Umbilical cord (tissue), 1 donor: ENCODE measurements around the gene UBE2L6. TPM values are rescaled to one million over a fixed set of nuclear protein-coding genes. Genes with fewer than 3 reads are reported as not detected.

Source experiments
- total RNA-seq: library from RNA; depleted of rRNA; stranded (reverse); fragments of >200 nt; gene quantifications from one replicate; pipeline ENCODE4 v1.2.3, GENCODE V29; 2014; ENCODE audit warnings: low replicate concordance; ENCODE audit not compliant: insufficient read depth

The UBE2L6 gene
- total RNA-seq, 1 donor from 2014 or later = 26.5 TPM

Other genes starting within 250 kb of the UBE2L6 start
- 86.4 TPM for gene TNKS1BP1, start 242.7 kb downstream of the UBE2L6 start, total RNA-seq
- 54.7 TPM for gene SSRP1, start 231.8 kb downstream of the UBE2L6 start, total RNA-seq
- gene P2RX3, start 229.3 kb downstream of the UBE2L6 start, total RNA-seq = not detected
- 5.5 TPM for gene PRG3, start 186.5 kb downstream of the UBE2L6 start, total RNA-seq
- gene PRG2, start 177.0 kb downstream of the UBE2L6 start, total RNA-seq = 3.1 TPM
- 57.5 TPM for gene SLC43A3, start 140.6 kb downstream of the UBE2L6 start, total RNA-seq
- gene RTN4RL2, start 107.1 kb downstream of the UBE2L6 start, total RNA-seq = not detected
- gene SLC43A1, start 52.0 kb downstream of the UBE2L6 start, total RNA-seq = 12.5 TPM
- 7.0 TPM for gene TIMM10, start 36.9 kb downstream of the UBE2L6 start, total RNA-seq
- gene SMTNL1, start 30.1 kb downstream of the UBE2L6 start, total RNA-seq = not detected
- 31.8 TPM for gene SERPING1, start 30.0 kb upstream of the UBE2L6 start, total RNA-seq
- gene YPEL4, start 82.2 kb upstream of the UBE2L6 start, total RNA-seq = 3.4 TPM
- 22.6 TPM for gene CLP1, start 90.1 kb upstream of the UBE2L6 start, total RNA-seq
- gene ZDHHC5, start 100.4 kb upstream of the UBE2L6 start, total RNA-seq = 20.5 TPM
- 13.5 TPM for gene MED19, start 144.5 kb upstream of the UBE2L6 start, total RNA-seq
- 32.7 TPM for gene TMX2, start 144.9 kb upstream of the UBE2L6 start, total RNA-seq
- 78.7 TPM for gene SELENOH, start 173.8 kb upstream of the UBE2L6 start, total RNA-seq
- 3.1 TPM for gene BTBD18, start 184.1 kb upstream of the UBE2L6 start, total RNA-seq
- 180 TPM for gene CTNND1, start 194.1 kb upstream of the UBE2L6 start, total RNA-seq